Thyroid gland (tissue), 4 donors: Measurements from ENCODE around the gene OSTF1.

Source experiments
- CTCF ChIP-seq, 6 experiments: fragments of 200-600 bp in 3 of 6; fragments of 450-650 bp in 3 of 6; sonication (generic) in 3 of 6; IDR thresholded peaks; one replicate each; pipeline ENCODE4 v1.5.1; 2016 to 2019; ENCODE audit warnings: antibody characterized with exemption in 6 of 6, mild to moderate bottlenecking in 2 of 6, inconsistent platforms in 1 of 6, moderate library complexity in 1 of 6
- POLR2A ChIP-seq, 2 donors: fragments of 450-650 bp; IDR thresholded peaks; one replicate each; pipeline ENCODE4 v1.6.1; 2017; ENCODE audit warnings: antibody characterized with exemption in 2 of 2, mild to moderate bottlenecking in 2 of 2, moderate library complexity in 1 of 2

- TF ChIP-seq CTCF (IDR thresholded peaks at IDR 0.05): peak; percentile 21 to 97 (median 86)
- TF ChIP-seq POLR2A (IDR thresholded peaks at IDR 0.05): no peak
Measured at GRCh38 chr9:75186767-75187380, 98.6 kb downstream of the OSTF1 start.
